ENCODE results near the gene AGAP1.

The AGAP1 gene

DNA sequence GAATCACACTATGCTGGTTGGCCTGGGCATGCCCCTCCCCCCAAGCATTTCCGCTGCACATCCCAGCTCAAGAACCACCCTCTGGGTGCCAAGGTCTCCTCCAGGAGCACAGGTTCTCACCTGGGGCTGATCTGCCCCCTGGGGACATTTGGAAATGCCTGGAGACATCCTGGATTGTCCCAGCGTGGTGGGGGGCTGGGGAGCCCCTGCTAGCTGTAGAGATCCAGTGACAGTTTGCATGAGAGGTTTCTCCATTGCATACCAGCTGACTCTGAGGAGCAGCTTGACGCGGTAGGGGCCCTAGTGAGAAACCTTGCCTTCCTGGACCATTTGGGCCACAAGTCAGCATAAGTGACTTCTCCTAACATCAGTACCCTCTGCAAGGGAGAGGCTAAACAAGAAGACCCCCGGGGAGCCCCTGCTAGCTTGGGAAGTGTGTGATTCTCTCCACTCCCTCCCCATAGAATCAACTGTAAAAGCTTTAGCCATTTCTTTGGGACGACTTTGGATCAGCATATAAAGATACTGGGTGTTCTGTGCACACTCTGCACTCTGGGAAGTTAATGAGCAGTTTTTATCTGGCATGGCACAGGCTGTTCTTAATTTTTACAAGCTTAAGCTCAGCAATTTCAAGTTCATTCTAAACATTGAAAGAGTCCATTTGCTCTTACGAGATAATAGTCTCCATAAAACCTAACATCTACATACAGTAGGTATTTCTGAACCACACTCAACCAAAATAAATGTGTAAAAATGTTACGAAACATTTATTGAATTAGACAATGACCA lies 580.2 kb downstream of the AGAP1 start:
- H3K4me3 ChIP-seq (ENCODE audit: low read depth, low read length) = no peak overlapping the region
- peak; percentile 67 for DNase-seq (ENCODE audit: low read depth)
- TF ChIP-seq, protein P1, sequence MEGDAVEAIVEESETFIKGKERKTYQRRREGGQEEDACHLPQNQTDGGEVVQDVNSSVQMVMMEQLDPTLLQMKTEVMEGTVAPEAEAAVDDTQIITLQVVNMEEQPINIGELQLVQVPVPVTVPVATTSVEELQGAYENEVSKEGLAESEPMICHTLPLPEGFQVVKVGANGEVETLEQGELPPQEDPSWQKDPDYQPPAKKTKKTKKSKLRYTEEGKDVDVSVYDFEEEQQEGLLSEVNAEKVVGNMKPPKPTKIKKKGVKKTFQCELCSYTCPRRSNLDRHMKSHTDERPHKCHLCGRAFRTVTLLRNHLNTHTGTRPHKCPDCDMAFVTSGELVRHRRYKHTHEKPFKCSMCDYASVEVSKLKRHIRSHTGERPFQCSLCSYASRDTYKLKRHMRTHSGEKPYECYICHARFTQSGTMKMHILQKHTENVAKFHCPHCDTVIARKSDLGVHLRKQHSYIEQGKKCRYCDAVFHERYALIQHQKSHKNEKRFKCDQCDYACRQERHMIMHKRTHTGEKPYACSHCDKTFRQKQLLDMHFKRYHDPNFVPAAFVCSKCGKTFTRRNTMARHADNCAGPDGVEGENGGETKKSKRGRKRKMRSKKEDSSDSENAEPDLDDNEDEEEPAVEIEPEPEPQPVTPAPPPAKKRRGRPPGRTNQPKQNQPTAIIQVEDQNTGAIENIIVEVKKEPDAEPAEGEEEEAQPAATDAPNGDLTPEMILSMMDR (IDR thresholded peaks at IDR 0.05; ENCODE audit: control insufficient read depth, extremely low read depth, insufficient read depth) = no peak

- DNase-seq (ENCODE audit: low read depth) = no peak
- H3K4me3 ChIP-seq (ENCODE audit: low read depth, low read length) = no peak overlapping the region
- TF ChIP-seq, protein P1 (IDR thresholded peaks at IDR 0.05; ENCODE audit: control insufficient read depth, extremely low read depth, insufficient read depth) = no peak
These were observed 582.0 kb downstream of the AGAP1 start for GRCh38 chr2:236075802-236076201.

DNA sequence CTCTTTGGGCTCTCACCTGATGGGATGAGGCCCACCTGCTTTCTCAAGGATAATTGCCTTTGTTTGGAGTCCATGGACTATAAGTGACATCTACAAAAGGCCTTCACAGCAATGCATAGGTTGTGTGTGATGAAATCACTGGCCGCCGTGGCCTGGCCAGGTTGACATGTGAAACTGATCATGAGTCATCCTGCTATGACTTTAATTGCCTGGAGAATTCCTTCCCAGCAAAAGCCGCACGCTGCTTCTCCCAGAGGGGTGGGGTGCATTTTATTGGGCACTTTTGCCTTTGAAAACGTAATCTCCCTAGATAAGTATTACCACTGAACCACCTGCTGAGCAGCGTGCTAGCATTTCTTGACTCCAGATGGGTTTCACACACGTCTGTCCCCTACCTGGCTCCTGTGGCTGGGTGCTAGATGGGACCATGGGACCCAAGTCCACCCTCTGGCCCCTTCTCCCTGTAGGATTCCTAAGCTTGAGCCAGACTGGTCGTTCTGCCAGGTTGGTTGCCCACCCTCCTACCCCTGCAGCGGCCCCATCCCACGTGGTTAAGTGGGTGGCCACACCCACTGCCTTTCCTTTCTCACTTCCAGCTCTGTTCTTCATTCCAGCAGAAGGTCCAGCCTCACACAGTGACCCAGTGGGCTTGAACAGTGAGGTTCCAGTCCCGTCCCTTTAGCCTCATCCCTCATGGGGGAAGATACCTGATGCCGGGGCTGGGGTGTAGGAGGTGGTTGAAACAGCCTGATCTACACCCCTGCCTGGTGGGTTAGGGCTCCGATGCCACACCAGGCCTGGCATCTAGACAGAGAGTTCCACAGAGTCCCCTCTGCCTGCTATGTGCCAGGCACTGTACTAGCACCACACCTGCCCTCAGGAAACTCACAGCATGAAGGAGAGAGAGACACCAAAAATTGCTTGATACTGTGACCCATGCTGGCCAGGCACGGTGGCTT lies 584.7 kb downstream of the AGAP1 start:
- no peak overlapping the region for H3K4me3 ChIP-seq (ENCODE audit: low read depth, low read length)
- TF ChIP-seq, protein P1 (IDR thresholded peaks at IDR 0.05; ENCODE audit: control insufficient read depth, extremely low read depth, insufficient read depth) = no peak
- no peak for DNase-seq (ENCODE audit: low read depth)

DNA sequence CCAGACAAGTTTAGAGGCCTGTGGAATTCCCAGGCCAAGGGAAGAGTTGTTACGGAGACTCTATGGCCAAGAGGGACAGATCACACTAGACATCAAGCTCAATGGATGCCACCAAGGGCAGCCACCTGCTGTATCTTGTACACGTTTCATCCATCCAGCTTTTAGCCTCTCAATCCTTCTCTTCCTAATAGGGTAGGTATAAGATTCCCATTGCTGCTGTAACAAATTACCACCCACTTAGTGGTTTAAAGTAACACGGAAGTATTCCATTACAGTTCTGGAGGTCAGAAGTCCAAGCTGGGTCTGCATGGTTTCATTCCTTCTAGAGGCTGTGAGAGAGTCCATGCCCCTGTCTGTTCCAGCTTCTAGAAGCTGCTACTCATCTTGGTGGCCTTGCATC lies 586.6 kb downstream of the AGAP1 start:
- DNase-seq (ENCODE audit: low read depth) = no peak
- no peak overlapping the region for H3K4me3 ChIP-seq (ENCODE audit: low read depth, low read length)
- TF ChIP-seq, protein P1 (IDR thresholded peaks at IDR 0.05; ENCODE audit: control insufficient read depth, extremely low read depth, insufficient read depth) = no peak

DNA sequence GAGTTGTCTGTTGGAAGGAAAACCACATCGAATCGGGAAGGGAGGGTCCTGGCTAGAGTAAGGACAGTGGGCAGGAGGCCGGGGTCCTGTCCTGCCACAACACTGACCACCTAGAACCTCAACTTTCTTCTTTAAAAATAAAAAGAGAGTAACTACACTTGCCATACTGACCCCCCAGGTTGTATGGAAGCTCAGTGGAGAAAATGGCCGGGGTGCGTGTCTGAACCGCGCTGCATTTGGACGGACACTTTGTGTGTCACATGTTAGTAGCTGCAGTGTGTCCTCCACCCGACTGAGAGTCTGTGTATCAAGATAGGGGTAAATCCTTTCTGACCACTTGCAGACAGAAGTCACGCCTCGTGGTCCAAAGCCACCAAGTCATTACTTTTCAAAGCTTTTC lies 587.3 kb downstream of the AGAP1 start:
- H3K4me3 ChIP-seq (ENCODE audit: low read depth, low read length) = no peak overlapping the region
- TF ChIP-seq, protein P1 (IDR thresholded peaks at IDR 0.05; ENCODE audit: control insufficient read depth, extremely low read depth, insufficient read depth) = no peak
- DNase-seq (ENCODE audit: low read depth) = no peak

- TF ChIP-seq, protein P1 (IDR thresholded peaks at IDR 0.05; ENCODE audit: control insufficient read depth, extremely low read depth, insufficient read depth) = no peak
These were observed 588.2 kb downstream of the AGAP1 start for GRCh38 chr2:236082061-236082460.

More at GRCh38 chr2:236082061-236082460, 588.2 kb downstream of the AGAP1 start:
- no peak for DNase-seq (ENCODE audit: low read depth)
- no peak overlapping the region for H3K4me3 ChIP-seq (ENCODE audit: low read depth, low read length)
